Measurements from ENCODE around the gene IZUMO4.

- TF ChIP-seq CSDC2 (CRISPR knock-in tag; IDR thresholded peaks at IDR 0.05), result no peak
- no peak for TF ChIP-seq TSHZ2 (CRISPR knock-in tag; IDR thresholded peaks at IDR 0.05)
- no peak for TF ChIP-seq PATZ1 (CRISPR knock-in tag; IDR thresholded peaks at IDR 0.05; ENCODE audit: borderline replicate concordance)
- no peak for TF ChIP-seq OSR1 (CRISPR knock-in tag; IDR thresholded peaks at IDR 0.05)
- no peak for TF ChIP-seq ZFP30 (CRISPR knock-in tag; IDR thresholded peaks at IDR 0.05)
- no peak for TF ChIP-seq BACH2 (CRISPR knock-in tag; IDR thresholded peaks at IDR 0.05; ENCODE audit: borderline replicate concordance)
- no peak for TF ChIP-seq ZC3H10 (CRISPR knock-in tag; IDR thresholded peaks at IDR 0.05)
- no peak for TF ChIP-seq ZNF8 (CRISPR knock-in tag; IDR thresholded peaks at IDR 0.05)
- no peak for TF ChIP-seq TCF4 (CRISPR knock-in tag; IDR thresholded peaks at IDR 0.05; ENCODE audit: borderline replicate concordance)
- no peak for TF ChIP-seq ZFP3 (CRISPR knock-in tag; IDR thresholded peaks at IDR 0.05)
- no peak for TF ChIP-seq RARB (CRISPR knock-in tag; IDR thresholded peaks at IDR 0.05)
- TF ChIP-seq PPARA (CRISPR knock-in tag; IDR thresholded peaks at IDR 0.05; ENCODE audit: borderline replicate concordance), result no peak
- no peak for TF ChIP-seq CSRNP3 (CRISPR knock-in tag; IDR thresholded peaks at IDR 0.05)
- no peak for TF ChIP-seq CREB5 (CRISPR knock-in tag; IDR thresholded peaks at IDR 0.05; ENCODE audit: low read depth)
Measured at GRCh38 chr19:2055931-2056836, 40.5 kb upstream of the IZUMO4 start.

All from SK-N-SH treated with all-trans-retinoic acid at 6 μM for 48 hours (cell line).